HUES6 (cell line): ENCODE results near the gene TTC32.
"Not testable (repeated sequence)": the region's sequence is repeated elsewhere in the genome, so short reads cannot be mapped to it uniquely, and the experiment has no call there.

Experiments
- H3K27ac ChIP-seq: 2 replicates; pipeline ENCODE4 v1.7.0; 2013; ENCODE audit warnings: low read depth, mild to moderate bottlenecking, low read length, inconsistent platforms
- H3K27me3 ChIP-seq: 2 replicates; pipeline ENCODE4 v1.6.1; 2013; ENCODE audit warnings: low read length; ENCODE audit not compliant: control insufficient read depth, insufficient read depth
- H3K36me3 ChIP-seq: 2 replicates; pipeline ENCODE4 v1.6.1; 2013; ENCODE audit warnings: low read length; ENCODE audit not compliant: control insufficient read depth, insufficient read depth
- H3K4me1 ChIP-seq: 2 replicates; pipeline ENCODE4 v1.6.1; 2013; ENCODE audit warnings: low read length; ENCODE audit not compliant: control insufficient read depth, insufficient read depth
- H3K4me3 ChIP-seq: 2 replicates; pipeline ENCODE4 v1.5.1; 2013; ENCODE audit warnings: low read depth, low read length
- H3K9ac ChIP-seq: one replicate; pipeline ENCODE4 v1.6.1; 2013; ENCODE audit warnings: mild to moderate bottlenecking, low read length
- H3K9me3 ChIP-seq: 2 replicates; pipeline ENCODE4 v1.6.1; 2013; ENCODE audit warnings: low read depth, low read length; ENCODE audit not compliant: control insufficient read depth, insufficient read depth

Gene TTC32

GRCh38 chr2:19929226-19929625, 27.4 kb upstream of the TTC32 start:
- no peaks in the 10 kb centered on the region for H3K27me3 ChIP-seq
- no peak overlapping the region for H3K4me3 ChIP-seq
- H3K9me3 ChIP-seq, result peaks cover 18% of the 10 kb centered on the region
- no peak overlapping the region for H3K27ac ChIP-seq
- no peaks in the 10 kb centered on the region for H3K4me1 ChIP-seq
- H3K36me3 ChIP-seq, result peaks cover 46% of the 10 kb centered on the region
- H3K9ac ChIP-seq, result no peak overlapping the region

GRCh38 chr2:19927816-19928215, 26.0 kb upstream of the TTC32 start:
- not testable (repeated sequence) for H3K9ac ChIP-seq, H3K27me3 ChIP-seq, H3K4me1 ChIP-seq, H3K27ac ChIP-seq, H3K4me3 ChIP-seq
- Histone ChIP-seq H3K9me3 (peaks cover 18% of the 10 kb centered on the region), H3K36me3 (peaks cover 46% of the 10 kb centered on the region)

- H3K4me1 ChIP-seq, H3K9ac ChIP-seq, H3K27me3 ChIP-seq, H3K4me3 ChIP-seq, H3K27ac ChIP-seq: not testable (repeated sequence)
- peaks cover 16% of the 10 kb centered on the region for H3K9me3 ChIP-seq
- peaks cover 23% of the 10 kb centered on the region for H3K36me3 ChIP-seq
Observed at GRCh38 chr2:19924526-19924925, 22.7 kb upstream of the TTC32 start.

- not testable (repeated sequence) for H3K9me3 ChIP-seq, H3K36me3 ChIP-seq, H3K27ac ChIP-seq, H3K4me1 ChIP-seq, H3K9ac ChIP-seq, H3K27me3 ChIP-seq, H3K4me3 ChIP-seq
Observed at GRCh38 chr2:19922188-19922587, 20.4 kb upstream of the TTC32 start.

DNA sequence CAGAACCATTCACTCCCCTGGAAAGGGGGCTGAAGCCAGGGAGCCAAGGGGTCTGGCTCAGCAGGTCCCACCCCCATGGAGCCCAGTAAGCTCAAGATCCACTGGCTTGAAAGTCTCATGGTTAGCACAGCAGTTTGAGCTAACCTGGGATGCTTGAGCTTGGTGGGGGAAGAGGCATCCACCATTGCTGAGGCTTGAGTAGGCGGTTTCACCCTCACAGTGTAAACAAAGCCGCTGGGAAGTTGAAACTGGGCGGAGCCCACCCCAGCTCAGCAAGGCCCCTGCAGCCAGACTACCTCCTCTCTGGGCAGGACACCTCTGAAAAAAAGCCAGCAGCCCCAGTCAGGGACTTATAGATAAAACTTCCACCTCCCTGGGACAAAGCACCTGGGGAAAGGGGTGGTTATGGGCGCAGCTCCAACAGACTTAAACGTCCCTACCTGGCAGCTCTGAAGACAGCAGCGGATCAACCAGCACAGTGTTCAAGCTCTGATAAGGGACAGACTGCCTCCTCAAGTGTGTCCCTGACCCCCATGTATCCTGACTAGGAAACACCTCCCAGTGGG, 14.7 kb upstream of the TTC32 start:
- peaks cover 13% of the 10 kb centered on the region; the same call in 1 of the 2 replicates for H3K4me1 ChIP-seq
- no peaks in the 10 kb centered on the region for H3K9me3 ChIP-seq
- no peaks in the 10 kb centered on the region for H3K27me3 ChIP-seq
- H3K9ac ChIP-seq, result no peak overlapping the region
- peaks cover 3% of the 10 kb centered on the region; the same call in 1 of the 2 replicates for H3K36me3 ChIP-seq
- no peak overlapping the region for H3K27ac ChIP-seq
- no peak overlapping the region for H3K4me3 ChIP-seq

DNA sequence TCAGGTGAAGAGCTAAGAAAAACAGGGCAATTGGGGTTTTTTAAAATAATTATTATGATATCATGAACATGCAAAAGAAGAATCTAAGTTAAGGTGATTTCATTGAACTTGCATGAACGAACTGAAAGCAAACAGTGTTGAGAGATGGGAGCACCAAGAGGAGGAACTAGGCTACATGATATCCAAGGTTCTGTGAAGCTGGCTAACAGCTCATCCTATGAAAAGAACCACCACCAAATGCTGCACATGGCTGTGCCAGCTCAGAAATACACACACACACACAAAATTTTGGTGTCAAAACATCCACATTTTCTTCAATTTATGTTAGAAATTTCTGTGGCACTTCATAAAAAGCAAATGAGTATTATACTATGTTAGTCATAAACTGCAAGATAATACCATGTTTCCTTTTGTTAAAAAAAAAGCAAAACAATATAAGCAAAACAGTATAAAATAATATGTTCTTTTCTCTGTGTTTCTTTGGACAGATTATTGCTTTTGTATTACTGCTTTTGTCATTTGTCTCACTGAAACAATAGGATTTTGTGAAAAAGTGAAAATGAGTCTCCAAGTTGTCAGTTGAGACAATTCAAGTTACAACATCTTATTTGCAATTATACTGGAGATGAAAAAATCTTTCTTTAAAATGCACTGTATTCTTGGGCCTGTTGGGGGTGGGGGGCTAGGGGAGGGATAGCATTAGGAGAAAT, 12.6 kb upstream of the TTC32 start:
- H3K36me3 ChIP-seq, result peaks cover 3% of the 10 kb centered on the region; the same call in 1 of the 2 replicates
- no peak overlapping the region for H3K4me3 ChIP-seq
- no peak overlapping the region for H3K27ac ChIP-seq
- H3K9me3 ChIP-seq, result no peaks in the 10 kb centered on the region
- H3K4me1 ChIP-seq, result peaks cover 13% of the 10 kb centered on the region; the same call in 1 of the 2 replicates
- H3K27me3 ChIP-seq, result no peaks in the 10 kb centered on the region
- no peak overlapping the region for H3K9ac ChIP-seq

DNA sequence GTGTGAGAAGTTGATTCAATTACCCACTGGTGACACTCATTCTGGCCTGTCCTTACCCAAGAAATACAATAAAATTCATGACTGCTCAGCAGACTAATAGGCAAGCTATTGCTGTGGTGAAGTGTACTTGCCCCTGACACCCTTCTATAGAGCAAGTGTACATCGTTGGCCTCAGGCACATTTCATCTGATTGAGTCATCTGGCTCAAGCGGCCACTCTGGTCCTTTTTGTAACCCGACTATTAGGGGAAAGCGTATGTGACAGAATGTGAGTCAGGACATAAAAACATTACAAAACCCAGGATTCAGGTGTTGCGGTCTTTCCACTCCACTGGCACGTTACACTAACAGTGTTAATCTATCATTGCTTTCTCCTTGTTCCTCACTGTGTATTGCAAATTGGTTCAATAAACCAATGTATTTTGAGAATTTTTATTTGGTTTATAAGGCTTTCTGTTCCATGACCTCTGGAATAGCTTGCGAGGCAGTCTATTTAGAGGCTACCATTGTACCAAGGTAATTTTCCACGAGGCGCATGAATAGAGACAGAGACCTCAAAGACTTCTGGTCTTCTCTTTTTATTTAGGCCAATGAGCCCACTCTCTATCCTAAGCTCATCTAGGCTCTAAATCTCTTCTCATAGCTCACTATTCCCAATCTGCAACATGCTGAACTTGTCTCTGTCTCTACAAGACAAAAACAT, 10.2 kb upstream of the TTC32 start:
- no peak overlapping the region for H3K4me3 ChIP-seq
- peaks cover 12% of the 10 kb centered on the region; the same call in 1 of the 2 replicates for H3K4me1 ChIP-seq

DNA sequence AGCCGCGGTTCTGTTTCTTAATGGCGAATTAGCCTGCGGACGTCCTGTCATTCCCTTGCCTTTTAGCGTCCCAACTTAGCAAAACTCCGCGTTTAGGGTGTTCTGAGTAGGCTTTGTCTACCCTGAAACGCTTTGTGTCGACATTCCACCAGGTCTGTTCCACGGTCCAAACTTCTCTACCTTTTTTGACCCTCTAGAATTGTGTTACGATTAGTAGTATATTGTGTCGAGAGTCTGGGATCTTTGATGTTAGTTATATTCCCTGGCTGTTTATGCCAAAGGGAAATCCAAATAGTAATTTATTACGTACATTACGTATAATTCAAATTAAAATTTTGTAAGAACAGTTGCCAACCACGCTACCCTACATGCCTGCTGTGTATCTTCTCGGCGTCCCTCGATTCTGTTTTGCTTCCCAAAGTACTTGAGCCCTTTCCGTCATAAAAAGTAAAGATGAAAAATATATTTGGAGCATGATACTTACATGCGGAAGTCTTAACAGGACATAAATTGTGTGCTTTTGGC, 495 bp upstream of the TTC32 start:
- H3K9ac ChIP-seq, result peak overlapping the region; percentile 98
- H3K4me3 ChIP-seq, result peak overlapping the region; percentile 85

More for the DNA sequence above, 10.2 kb upstream of the TTC32 start:
- peaks cover 3% of the 10 kb centered on the region; the same call in 1 of the 2 replicates for H3K36me3 ChIP-seq
- no peaks in the 10 kb centered on the region for H3K27me3 ChIP-seq
- H3K27ac ChIP-seq, result no peak overlapping the region
- no peak overlapping the region for H3K9ac ChIP-seq
- no peaks in the 10 kb centered on the region for H3K9me3 ChIP-seq

DNA sequence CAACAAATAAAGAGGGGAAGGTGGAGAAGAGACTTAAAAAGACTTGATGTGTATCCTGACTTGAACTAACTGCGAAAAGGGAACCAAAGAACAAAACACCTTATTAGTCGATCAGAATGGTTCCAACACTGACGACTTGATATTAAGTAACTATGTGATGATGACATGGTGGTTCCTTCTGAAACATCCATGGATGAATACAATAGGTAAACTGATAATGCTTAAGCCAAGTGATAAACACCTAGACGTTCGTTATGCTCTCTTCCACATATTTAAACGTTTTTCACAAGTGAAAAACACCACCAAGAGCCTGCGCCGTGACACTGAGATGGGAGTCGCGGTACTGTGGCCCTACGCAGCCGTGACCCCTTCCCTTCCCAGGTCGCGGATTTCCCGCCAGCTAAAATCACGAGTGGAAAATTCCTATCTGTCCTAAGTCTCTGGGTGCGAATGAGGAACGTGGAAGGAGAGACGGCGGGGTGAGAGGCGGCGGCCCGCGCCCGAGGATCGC, 797 bp downstream of the TTC32 start:
- Histone ChIP-seq H3K9ac (peak overlapping the region; percentile 98), H3K27me3 (no peaks in the 10 kb centered on the region), H3K9me3 (no peaks in the 10 kb centered on the region), H3K4me1 (peaks cover 8% of the 10 kb centered on the region; the same call in 1 of the 2 replicates), H3K4me3 (peak overlapping the region; percentile 85), H3K27ac (peak overlapping the region; percentile 79; the same call in 1 of the 2 replicates), H3K36me3 (no peaks in the 10 kb centered on the region)

More for the DNA sequence above, 495 bp upstream of the TTC32 start:
- peaks cover 8% of the 10 kb centered on the region; the same call in 1 of the 2 replicates for H3K4me1 ChIP-seq
- no peaks in the 10 kb centered on the region for H3K9me3 ChIP-seq
- no peaks in the 10 kb centered on the region for H3K36me3 ChIP-seq
- peak overlapping the region; percentile 79 for H3K27ac ChIP-seq
- no peaks in the 10 kb centered on the region for H3K27me3 ChIP-seq

GRCh38 chr2:19899985-19900930, 1.5 kb downstream of the TTC32 start:
- peaks cover 8% of the 10 kb centered on the region; the same call in 1 of the 2 replicates for H3K4me1 ChIP-seq
- H3K9me3 ChIP-seq, result no peaks in the 10 kb centered on the region
- no peaks in the 10 kb centered on the region for H3K36me3 ChIP-seq
- no peaks in the 10 kb centered on the region for H3K27me3 ChIP-seq
- H3K9ac ChIP-seq, result peak overlapping the region; percentile 98
- no peak overlapping the region for H3K27ac ChIP-seq
- H3K4me3 ChIP-seq, result peak overlapping the region; percentile 85
